H9 (cell line): ENCODE data around the gene TSTD2. TPM values are rescaled to one million over a fixed set of nuclear protein-coding genes. Genes with fewer than 3 reads are reported as not detected.

Experiments
- DNase-seq: peaks from one replicate; pipeline ENCODE4 v3.0.0-alpha.2; 2017
- H2AFZ ChIP-seq: one replicate; pipeline ENCODE4 v1.6.1; 2013; ENCODE audit warnings: mild to moderate bottlenecking, low read length, control low read depth, moderate library complexity
- H2AK5ac ChIP-seq: 2 replicates; pipeline ENCODE4 v1.6.1; 2013; ENCODE audit warnings: low read length, control low read depth, mixed read lengths; ENCODE audit not compliant: insufficient read length
- H2BK120ac ChIP-seq: one replicate; pipeline ENCODE4 v1.6.1; 2013; ENCODE audit warnings: low read depth, mild to moderate bottlenecking, low read length, control low read depth, inconsistent platforms; ENCODE audit not compliant: poor library complexity, severe bottlenecking
- H2BK12ac ChIP-seq: 2 replicates; pipeline ENCODE4 v1.6.1; 2013; ENCODE audit warnings: low read length, control low read depth, mixed read lengths, low read depth; ENCODE audit not compliant: insufficient read length
- H2BK15ac ChIP-seq: 2 replicates; pipeline ENCODE4 v1.6.1; 2013; ENCODE audit warnings: low read depth, low read length, control low read depth
- H2BK20ac ChIP-seq: one replicate; pipeline ENCODE4 v1.6.1; 2013; ENCODE audit warnings: low read depth, mild to moderate bottlenecking, low read length, control low read depth, inconsistent platforms; ENCODE audit not compliant: poor library complexity, severe bottlenecking
- H2BK5ac ChIP-seq: 2 replicates; pipeline ENCODE4 v1.6.1; 2013; ENCODE audit warnings: low read length, control low read depth, mixed read lengths; ENCODE audit not compliant: insufficient read length
- H3K14ac ChIP-seq: 2 replicates; pipeline ENCODE4 v1.6.1; 2013; ENCODE audit warnings: low read length, control low read depth; ENCODE audit not compliant: insufficient read depth
- H3K18ac ChIP-seq: 2 replicates; pipeline ENCODE4 v1.6.1; 2013; ENCODE audit warnings: low read depth, mild to moderate bottlenecking, mixed read lengths, low read length, control low read depth; ENCODE audit not compliant: insufficient read length
- H3K23ac ChIP-seq: 2 replicates; pipeline ENCODE4 v1.6.1; 2013; ENCODE audit warnings: low read length, control low read depth, mixed read lengths, low read depth; ENCODE audit not compliant: insufficient read length
- H3K23me2 ChIP-seq: 2 replicates; pipeline ENCODE4 v1.6.1; 2013; ENCODE audit warnings: low read depth, mild to moderate bottlenecking, mixed read lengths, low read length, control low read depth; ENCODE audit not compliant: insufficient read length, poor library complexity, severe bottlenecking
- H3K27ac ChIP-seq: 2 replicates; pipeline ENCODE4 v1.5.1; 2013; ENCODE audit warnings: low read length, control low read depth, mixed read lengths, low read depth; ENCODE audit not compliant: insufficient read length
- H3K27me3 ChIP-seq: 2 replicates; pipeline ENCODE4 v1.6.1; 2013; ENCODE audit warnings: low read length, control low read depth, inconsistent platforms; ENCODE audit not compliant: insufficient read depth
- H3K4ac ChIP-seq: 2 replicates; pipeline ENCODE4 v1.6.1; 2013; ENCODE audit warnings: low read depth, mild to moderate bottlenecking, control low read depth, inconsistent platforms, low read length, moderate library complexity
- H3K4me1 ChIP-seq: 2 replicates; pipeline ENCODE4 v1.6.1; 2013; ENCODE audit warnings: low read length, control low read depth, inconsistent platforms; ENCODE audit not compliant: insufficient read depth
- H3K4me2 ChIP-seq: 2 replicates; pipeline ENCODE4 v1.6.1; 2013; ENCODE audit warnings: low read length, control low read depth, mixed read lengths; ENCODE audit not compliant: insufficient read length, insufficient read depth
- H3K56ac ChIP-seq: 2 replicates; pipeline ENCODE4 v1.6.1; 2013; ENCODE audit warnings: low read depth, mild to moderate bottlenecking, mixed read lengths, low read length, control low read depth; ENCODE audit not compliant: insufficient read length
- H3K79me1 ChIP-seq: 2 replicates; pipeline ENCODE4 v1.6.1; 2013; ENCODE audit warnings: low read depth, mild to moderate bottlenecking, moderate library complexity, low read length, control low read depth, inconsistent platforms; ENCODE audit not compliant: insufficient read depth, poor library complexity, severe bottlenecking
- H3K79me2 ChIP-seq: 2 replicates; pipeline ENCODE4 v1.6.1; 2013; ENCODE audit warnings: low read length, control low read depth, inconsistent platforms; ENCODE audit not compliant: insufficient read depth
- H3K9ac ChIP-seq: 2 replicates; pipeline ENCODE4 v1.6.1; 2013; ENCODE audit warnings: low read length, control low read depth, mixed read lengths; ENCODE audit not compliant: insufficient read length; ENCODE audit errors: extremely low read depth
- H3K9me3 ChIP-seq: one replicate; pipeline ENCODE4 v1.6.1; 2013; ENCODE audit warnings: low read depth, low read length, inconsistent platforms; ENCODE audit not compliant: control insufficient read depth
- H3T11ph ChIP-seq: one replicate; pipeline ENCODE4 v1.6.1; 2013; ENCODE audit warnings: mild to moderate bottlenecking, low read length, control low read depth, inconsistent platforms
- H4K20me1 ChIP-seq: one replicate; pipeline ENCODE4 v1.6.1; 2013; ENCODE audit not compliant: control insufficient read depth, insufficient read length, insufficient read depth
- H4K5ac ChIP-seq: 2 replicates; pipeline ENCODE4 v1.6.1; 2013; ENCODE audit warnings: low read depth, mild to moderate bottlenecking, mixed read lengths, low read length, control low read depth; ENCODE audit not compliant: insufficient read length
- H4K8ac ChIP-seq: replicated peaks from 2 replicates; pipeline ENCODE4 v1.6.1; 2013; ENCODE audit warnings: low read length, control low read depth, mixed read lengths, low read depth; ENCODE audit not compliant: insufficient read length
- H4K91ac ChIP-seq: 2 replicates; pipeline ENCODE4 v1.6.1; 2013; ENCODE audit warnings: low read depth, mild to moderate bottlenecking, moderate library complexity, mixed read lengths, low read length, control low read depth; ENCODE audit not compliant: insufficient read length
- H3K27ac Mint-ChIP-seq, 3 experiments: 2 replicates in 2 of 3; 3 replicates in 1 of 3; pipeline ENCODE4 v1.8.0; 2020 to 2021; ENCODE audit warnings: mixed read lengths in 3 of 3, mild to moderate bottlenecking in 1 of 3, moderate library complexity in 1 of 3
- H3K27me3 Mint-ChIP-seq: 2 replicates; pipeline ENCODE4 v1.8.0; 2021; ENCODE audit warnings: low read depth, mild to moderate bottlenecking, moderate library complexity, mixed read lengths
- H3K36me3 Mint-ChIP-seq, 3 experiments: 2 replicates in 2 of 3; 3 replicates in 1 of 3; pipeline ENCODE4 v1.8.0; 2020 to 2021; ENCODE audit warnings: low read depth in 3 of 3, mixed read lengths in 3 of 3; ENCODE audit not compliant: insufficient read depth in 1 of 3
- H3K4me1 Mint-ChIP-seq, 2 experiments: 2 replicates each; pipeline ENCODE4 v1.8.0; 2020; ENCODE audit warnings: mixed read lengths in 2 of 2
- H3K4me3 Mint-ChIP-seq, 2 experiments: 2 replicates in 1 of 2; 3 replicates in 1 of 2; pipeline ENCODE4 v1.8.0; 2020 to 2021; ENCODE audit warnings: mild to moderate bottlenecking in 2 of 2, mixed read lengths in 2 of 2, moderate library complexity in 1 of 2
- H3K9me3 Mint-ChIP-seq, 2 experiments: 2 replicates in 1 of 2; 3 replicates in 1 of 2; pipeline ENCODE4 v1.8.0; 2020; ENCODE audit warnings: mild to moderate bottlenecking in 2 of 2, mixed read lengths in 2 of 2, moderate library complexity in 1 of 2
- CTCF ChIP-seq: fragments of 200-600 bp; sonication (generic); conservative IDR thresholded peaks from 3 replicates; pipeline ENCODE4 v1.8.0; 2021; ENCODE audit warnings: antibody characterized with exemption, mild to moderate bottlenecking
- WGBS: extraction: QIAGEN DNeasy Blood & Tissue Kit; methylation state at CpG from one replicate; pipeline ENCODE4 v1.1.7; 2013; ENCODE audit warnings: missing lambda C conversion rate, low lambda C conversion rate, mixed read lengths; ENCODE audit not compliant: insufficient read length; ENCODE audit errors: extremely low coverage; 5-methylcytosine and 5-hydroxymethylcytosine counted together
- total RNA-seq: library from RNA; stranded (reverse); gene quantifications from 2 replicates; pipeline ENCODE4 v1.2.1, GENCODE V29; 2021

Gene TSTD2
- total RNA-seq, 1 experiment from 2014 or later = 23.5 TPM

- H3K4me3 Mint-ChIP-seq = no peak overlapping the region
- no peaks in the 10 kb centered on the region for H3K79me1 ChIP-seq
- no peak overlapping the region for H3K9ac ChIP-seq
- no peak for DNase-seq
- no peaks in the 10 kb centered on the region for H3K23me2 ChIP-seq
- H4K8ac ChIP-seq = no peak overlapping the region
- H3K4ac ChIP-seq = no peak overlapping the region
- no peak overlapping the region for H4K5ac ChIP-seq
- H2AFZ ChIP-seq = no peak overlapping the region
- H3K18ac ChIP-seq = no peak overlapping the region
- no peaks in the 10 kb centered on the region for H3K27me3 ChIP-seq
- no peaks in the 10 kb centered on the region for H3K27me3 Mint-ChIP-seq
- H3K79me2 ChIP-seq = no peaks in the 10 kb centered on the region
- no peak for TF ChIP-seq CTCF
- no peaks in the 10 kb centered on the region for H4K20me1 ChIP-seq
- no peak overlapping the region for H2BK20ac ChIP-seq
- H3K36me3 Mint-ChIP-seq = peaks cover 25 to 92% (median 73%) of the 10 kb centered on the region in 3 experiments; a peak in 6 of 7 replicates
- no peaks in the 10 kb centered on the region for H3K4me1 Mint-ChIP-seq
- H4K91ac ChIP-seq = no peak overlapping the region
- no peak overlapping the region for H3K23ac ChIP-seq
- H3K14ac ChIP-seq = no peak overlapping the region
- H3K27ac Mint-ChIP-seq = no peak overlapping the region
- no CpG with 5 or more reads among the region's 3 CpGs for WGBS
- H3K4me2 ChIP-seq = no peak overlapping the region
- no peaks in the 10 kb centered on the region for H3K9me3 ChIP-seq
- no peak overlapping the region for H3K27ac ChIP-seq
- no peak overlapping the region for H3K56ac ChIP-seq
- no peak overlapping the region for H3T11ph ChIP-seq
- no peaks in the 10 kb centered on the region for H3K9me3 Mint-ChIP-seq
- H2BK12ac ChIP-seq = no peak overlapping the region
- H3K4me1 ChIP-seq = no peaks in the 10 kb centered on the region
- H2BK15ac ChIP-seq = no peak overlapping the region
- H2BK120ac ChIP-seq = no peak overlapping the region
- no peak overlapping the region for H2AK5ac ChIP-seq
- H2BK5ac ChIP-seq = no peak overlapping the region
These were observed 37.4 kb upstream of the TSTD2 start for GRCh38 chr9:97670586-97670985.
